ENCODE results near the gene HES5. TPM values are rescaled to one million over a fixed set of nuclear protein-coding genes. Genes with fewer than 3 reads are reported as not detected.

The HES5 gene
- total and polyA plus RNA-seq, 4 experiments from 2014 or later: not detected

- H3K27me3 Mint-ChIP-seq: peaks cover 13 to 21% of the 10 kb centered on the region in 2 donors
- no peak overlapping the region for H3K27ac ChIP-seq (ENCODE audit: low read depth, low read length)
- peaks cover 18% of the 10 kb centered on the region for H3K4me1 ChIP-seq (ENCODE audit: insufficient read depth, low read length)
- ChIA-PET POLR2A (ENCODE audit: partially characterized antibody) (interaction anchor here (0.9 to 13.2 kb wide), 2 partner anchors 9 to 12 kb away, joined by 3 to 367 read pairs; no protein-coding TSS in a partner anchor), CTCF (ENCODE audit: partially characterized antibody) (interaction anchor here (1.8 kb wide), 1 partner anchor 15 kb away, joined by 6 read pairs; no protein-coding TSS in a partner anchor)
- peaks cover 1 to 15% (median 9%) of the 10 kb centered on the region in 4 donors for H3K4me1 Mint-ChIP-seq
- intact Hi-C loops (cut with micrococcal nuclease): no loop called here
- no peaks in the 10 kb centered on the region for H3K9me3 Mint-ChIP-seq
- no peak overlapping the region for H3K4me3 ChIP-seq (ENCODE audit: low read length in 2 of 2)
- peaks cover 17% of the 10 kb centered on the region for H3K27me3 ChIP-seq (ENCODE audit: insufficient read depth, low read length)
- no peaks in the 10 kb centered on the region for H3K9me3 ChIP-seq (ENCODE audit: control insufficient read depth in 1 of 2, low read length in 2 of 2)
- no peaks in the 10 kb centered on the region for H3K36me3 Mint-ChIP-seq
- no peak overlapping the region for H3K4me3 Mint-ChIP-seq
- DNase-seq: no peak
- no peak overlapping the region for H3K27ac Mint-ChIP-seq
- H3K36me3 ChIP-seq (ENCODE audit: insufficient read depth, low read length): no peaks in the 10 kb centered on the region
These were observed 2.6 kb upstream of the HES5 start for GRCh38 chr1:2532485-2533160.

GRCh38 chr1:2530513-2531361, 674 bp upstream of the HES5 start:
- Mint-ChIP-seq H3K4me1 (peaks cover 3 to 29% (median 15%) of the 10 kb centered on the region in 4 donors), H3K4me3 (peak overlapping the region in 7 of 8 donors; percentile 28 to 73 (median 49)), H3K27me3 (peaks cover 13 to 20% of the 10 kb centered on the region in 2 donors), H3K36me3 (peaks cover 0 to 2% of the 10 kb centered on the region in 2 donors), H3K27ac (peak overlapping the region in 1 of 7 donors; percentile 76), H3K9me3 (no peaks in the 10 kb centered on the region)
- no peak overlapping the region for H3K27ac ChIP-seq (ENCODE audit: low read depth, low read length)
- no peak for DNase-seq
- H3K36me3 ChIP-seq (ENCODE audit: insufficient read depth, low read length): no peaks in the 10 kb centered on the region
- intact Hi-C loops (cut with micrococcal nuclease): no loop called here
- ChIA-PET CTCF (ENCODE audit: partially characterized antibody) (interaction anchor here (1.4 kb wide), 1 partner anchor 16 kb away, joined by 5 read pairs; no protein-coding TSS in a partner anchor), POLR2A (ENCODE audit: partially characterized antibody) (interaction anchor here (0.8 to 13.2 kb wide), 2 partner anchors 14 to 54 kb away, joined by 4 to 367 read pairs; no protein-coding TSS in a partner anchor)
- no peaks in the 10 kb centered on the region for H3K9me3 ChIP-seq (ENCODE audit: control insufficient read depth in 1 of 2, low read length in 2 of 2)
- no peak overlapping the region for H3K4me3 ChIP-seq (ENCODE audit: low read length in 2 of 2)
- H3K27me3 ChIP-seq (ENCODE audit: insufficient read depth, low read length): peaks cover 17% of the 10 kb centered on the region
- H3K4me1 ChIP-seq (ENCODE audit: insufficient read depth, low read length): peaks cover 28% of the 10 kb centered on the region

- Mint-ChIP-seq H3K4me3 (peak overlapping the region; percentile 61 to 83 (median 76)), H3K36me3 (peaks cover 0 to 6% of the 10 kb centered on the region in 2 donors), H3K9me3 (no peaks in the 10 kb centered on the region), H3K4me1 (peaks cover 12 to 42% (median 28%) of the 10 kb centered on the region in 4 donors), H3K27me3 (peaks cover 10 to 18% of the 10 kb centered on the region in 2 donors), H3K27ac (peak overlapping the region in 5 of 7 donors; percentile 23 to 81 (median 36))
- Histone ChIP-seq H3K27ac (ENCODE audit: low read depth, low read length) (no peak overlapping the region), H3K27me3 (ENCODE audit: insufficient read depth, low read length) (peaks cover 17% of the 10 kb centered on the region), H3K9me3 (ENCODE audit: control insufficient read depth in 1 of 2, low read length in 2 of 2) (no peaks in the 10 kb centered on the region), H3K4me3 (ENCODE audit: low read length in 2 of 2) (no peak overlapping the region), H3K36me3 (ENCODE audit: insufficient read depth, low read length) (no peaks in the 10 kb centered on the region), H3K4me1 (ENCODE audit: insufficient read depth, low read length) (peaks cover 44% of the 10 kb centered on the region)
- peak in 3 of 5 donors; percentile 30 to 67 (median 30) for DNase-seq
- intact Hi-C loops (cut with micrococcal nuclease): loop anchor here (5.0 kb wide), 1 partner anchor 332 kb away; no protein-coding TSS in a partner anchor
- POLR2A ChIA-PET (ENCODE audit: partially characterized antibody): interaction anchor here (1.1 to 13.2 kb wide), 6 partner anchors 10 to 116 kb away, joined by 3 to 367 read pairs (median 5); partner anchors contain the start of gene TNFRSF14
- CTCF ChIA-PET (ENCODE audit: partially characterized antibody): interaction anchor here (1.5 kb wide), 1 partner anchor 19 kb away, joined by 5 read pairs; no protein-coding TSS in a partner anchor
These were observed 888 bp downstream of the HES5 start for GRCh38 chr1:2528966-2529783.

GRCh38 chr1:2528611-2528965, 1.5 kb downstream of the HES5 start:
- Histone ChIP-seq H3K27ac (ENCODE audit: low read depth, low read length) (no peak overlapping the region), H3K36me3 (ENCODE audit: insufficient read depth, low read length) (no peaks in the 10 kb centered on the region), H3K9me3 (ENCODE audit: control insufficient read depth in 1 of 2, low read length in 2 of 2) (no peaks in the 10 kb centered on the region), H3K4me1 (ENCODE audit: insufficient read depth, low read length) (peaks cover 50% of the 10 kb centered on the region), H3K27me3 (ENCODE audit: insufficient read depth, low read length) (peaks cover 17% of the 10 kb centered on the region), H3K4me3 (ENCODE audit: low read length in 2 of 2) (no peak overlapping the region)
- ChIA-PET CTCF (ENCODE audit: partially characterized antibody) (interaction anchor here (1.5 kb wide), 1 partner anchor 20 kb away, joined by 5 read pairs; no protein-coding TSS in a partner anchor), POLR2A (ENCODE audit: partially characterized antibody) (interaction anchor here (1.2 to 13.2 kb wide), 4 partner anchors 9 to 112 kb away, joined by 3 to 367 read pairs (median 6); partner anchors contain the start of gene TNFRSF14)
- Mint-ChIP-seq H3K27me3 (peaks cover 9 to 15% of the 10 kb centered on the region in 2 donors), H3K27ac (peak overlapping the region in 2 of 7 donors; percentile 62 to 81), H3K36me3 (peaks cover 0 to 8% of the 10 kb centered on the region in 2 donors), H3K4me1 (peaks cover 16 to 47% (median 33%) of the 10 kb centered on the region in 4 donors), H3K9me3 (no peaks in the 10 kb centered on the region), H3K4me3 (peak overlapping the region in 4 of 8 donors; percentile 59 to 83 (median 76))
- no peak for DNase-seq
- intact Hi-C loops (cut with micrococcal nuclease): loop anchor here (5.0 kb wide), 1 partner anchor 331 kb away; no protein-coding TSS in a partner anchor

GRCh38 chr1:2528016-2528415, 2.0 kb downstream of the HES5 start:
- H3K9me3 ChIP-seq (ENCODE audit: control insufficient read depth in 1 of 2, low read length in 2 of 2): no peaks in the 10 kb centered on the region
- Mint-ChIP-seq H3K27me3 (peaks cover 7 to 11% of the 10 kb centered on the region in 2 donors), H3K9me3 (no peaks in the 10 kb centered on the region), H3K36me3 (peaks cover 0 to 8% of the 10 kb centered on the region in 2 donors), H3K27ac (no peak overlapping the region), H3K4me1 (peaks cover 19 to 53% (median 39%) of the 10 kb centered on the region in 4 donors), H3K4me3 (no peak overlapping the region)
- no peaks in the 10 kb centered on the region for H3K36me3 ChIP-seq (ENCODE audit: insufficient read depth, low read length)
- peaks cover 17% of the 10 kb centered on the region for H3K27me3 ChIP-seq (ENCODE audit: insufficient read depth, low read length)
- no peak overlapping the region for H3K27ac ChIP-seq (ENCODE audit: low read depth, low read length)
- no peak for DNase-seq
- intact Hi-C loops (cut with micrococcal nuclease): loop anchor here (5.0 kb wide), 1 partner anchor 331 kb away; no protein-coding TSS in a partner anchor
- ChIA-PET POLR2A (ENCODE audit: partially characterized antibody) (interaction anchor here (1.2 to 13.2 kb wide), 3 partner anchors 17 to 57 kb away, joined by 6 to 367 read pairs (median 79); partner anchors contain the start of genes PRXL2B and TNFRSF14), CTCF (ENCODE audit: partially characterized antibody) (no interaction called here)
- H3K4me1 ChIP-seq (ENCODE audit: insufficient read depth, low read length): peaks cover 55% of the 10 kb centered on the region
- no peak overlapping the region for H3K4me3 ChIP-seq (ENCODE audit: low read length in 2 of 2)

- peak overlapping the region in 4 of 8 donors; percentile 36 to 89 (median 72) for H3K4me3 Mint-ChIP-seq
These were observed 2.6 kb downstream of the HES5 start for GRCh38 chr1:2527556-2527860.

More at GRCh38 chr1:2527556-2527860, 2.6 kb downstream of the HES5 start:
- Histone ChIP-seq H3K9me3 (ENCODE audit: control insufficient read depth in 1 of 2, low read length in 2 of 2) (no peaks in the 10 kb centered on the region), H3K36me3 (ENCODE audit: insufficient read depth, low read length) (peaks cover 2% of the 10 kb centered on the region), H3K4me3 (ENCODE audit: low read length in 2 of 2) (no peak overlapping the region), H3K4me1 (ENCODE audit: insufficient read depth, low read length) (peaks cover 60% of the 10 kb centered on the region), H3K27ac (ENCODE audit: low read depth, low read length) (no peak overlapping the region), H3K27me3 (ENCODE audit: insufficient read depth, low read length) (peaks cover 17% of the 10 kb centered on the region)
- no peaks in the 10 kb centered on the region for H3K9me3 Mint-ChIP-seq
- H3K27ac Mint-ChIP-seq: no peak overlapping the region
- H3K27me3 Mint-ChIP-seq: peaks cover 7 to 11% of the 10 kb centered on the region in 2 donors
- DNase-seq: no peak
- H3K4me1 Mint-ChIP-seq: peaks cover 24 to 58% (median 44%) of the 10 kb centered on the region in 4 donors
- intact Hi-C loops (cut with micrococcal nuclease): loop anchor here (5.0 kb wide), 1 partner anchor 330 kb away; no protein-coding TSS in a partner anchor
- ChIA-PET CTCF (ENCODE audit: partially characterized antibody) (interaction anchor here (1.7 kb wide), 1 partner anchor 112 kb away, joined by 9 read pairs; no protein-coding TSS in a partner anchor), POLR2A (ENCODE audit: partially characterized antibody) (interaction anchor here (4.2 to 13.2 kb wide), 3 partner anchors 17 to 58 kb away, joined by 33 to 367 read pairs (median 79); partner anchors contain the start of genes PRXL2B and TNFRSF14)
- H3K36me3 Mint-ChIP-seq: peaks cover 2 to 11% of the 10 kb centered on the region in 2 donors

Measured in CD4-positive, alpha-beta memory T cell (primary cell).